Smooth muscle cell of trachea (primary cell): ENCODE data around the gene BTD. TPM values are rescaled to one million over a fixed set of nuclear protein-coding genes. Genes with fewer than 3 reads are reported as not detected.

ENCODE experiments used
- total RNA-seq: library from RNA; depleted of rRNA; stranded (reverse); fragments of >200 nt; gene quantifications from 2 replicates; pipeline ENCODE4 v1.2.1, GENCODE V29; 2014

Gene BTD, protein sequence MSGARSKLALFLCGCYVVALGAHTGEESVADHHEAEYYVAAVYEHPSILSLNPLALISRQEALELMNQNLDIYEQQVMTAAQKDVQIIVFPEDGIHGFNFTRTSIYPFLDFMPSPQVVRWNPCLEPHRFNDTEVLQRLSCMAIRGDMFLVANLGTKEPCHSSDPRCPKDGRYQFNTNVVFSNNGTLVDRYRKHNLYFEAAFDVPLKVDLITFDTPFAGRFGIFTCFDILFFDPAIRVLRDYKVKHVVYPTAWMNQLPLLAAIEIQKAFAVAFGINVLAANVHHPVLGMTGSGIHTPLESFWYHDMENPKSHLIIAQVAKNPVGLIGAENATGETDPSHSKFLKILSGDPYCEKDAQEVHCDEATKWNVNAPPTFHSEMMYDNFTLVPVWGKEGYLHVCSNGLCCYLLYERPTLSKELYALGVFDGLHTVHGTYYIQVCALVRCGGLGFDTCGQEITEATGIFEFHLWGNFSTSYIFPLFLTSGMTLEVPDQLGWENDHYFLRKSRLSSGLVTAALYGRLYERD
- 25.3 and 32.6 TPM in 2 replicates for total RNA-seq

GRCh38 chr3:15601399-15602145, at the start of gene BTD, which contains the start of gene HACL1:
Gene BTD (plus strand): TSS chr3:15601745. CDS start chr3:15635440, 33,695 bp downstream.
Gene HACL1 (minus strand): TSS chr3:15601569. CDS start chr3:15601463, 106 bp downstream.

Other genes with a start within 250 kb of the BTD start
- gene METTL6, start 174.2 kb upstream of the BTD start, total RNA-seq: 27.8 and 36.1 TPM in 2 replicates
- 15.3 and 23.0 TPM in 2 replicates for gene EAF1, start 174.1 kb upstream of the BTD start, total RNA-seq
- 0.15 and 0.66 TPM in 2 replicates for gene COLQ, start 80.0 kb upstream of the BTD start, total RNA-seq
- gene HACL1, start 176 bp upstream of the BTD start, total RNA-seq: 14.4 and 28.5 TPM in 2 replicates
- gene ANKRD28, start 196.2 kb downstream of the BTD start, total RNA-seq: 186 and 214 TPM in 2 replicates